K562 (cell line): ENCODE data around the gene DTX1. TPM values are rescaled to one million over a fixed set of nuclear protein-coding genes. Genes with fewer than 3 reads are reported as not detected.

Experiments
- ATAC-seq: fragments of 200-7000 bp; cut with Tn5 transposase; 3 replicates; pipeline ENCODE4 v1.9.1; 2020; ENCODE audit warnings: moderate library complexity
- BruUV-seq: library from RNA; stranded (reverse); fragments of 400-500 nt; replicated peaks from 2 replicates; lab custom pipeline; 2021; lab: Mats Ljungman, UMichigan
- CTCF ChIA-PET: fragments of 300-600 bp; formaldehyde crosslinking; extraction: SDS; loops from one replicate; lab custom pipeline; 2021; ENCODE audit warnings: low intra/inter-chr PET ratio; lab: Yijun Ruan, JAX
- POLR2A ChIA-PET: fragments of 300-600, 350-650 bp; sonication (Branson Sonifier 250); formaldehyde crosslinking; extraction: SDS; loops from one replicate; lab custom pipeline; 2021; ENCODE audit warnings: antibody characterized with exemption, inconsistent platforms; lab: Yijun Ruan, JAX
- DNase-seq, 4 experiments: peaks; one replicate each; pipeline versions ENCODE4 v3.0.0 to v3.0.0-alpha.2; 2011 to 2018; ENCODE audit warnings: low spot score in 3 of 4, mixed read lengths in 3 of 4; ENCODE audit errors: extremely low read depth in 1 of 4
- FAIRE-seq: peaks from 2 replicates; lab custom pipeline; 2011; peaks lifted over from hg19 to GRCh38; lab: Jason Lieb, UNC
- H2AFZ ChIP-seq: 2 replicates; pipeline ENCODE4 v1.6.0; 2011; ENCODE audit warnings: low read depth, low read length, control low read depth, inconsistent platforms
- H3K27ac ChIP-seq: fragments of 200-600 bp; 3 replicates; pipeline ENCODE4 v1.8.0; 2011; ENCODE audit warnings: low read depth, mild to moderate bottlenecking, control low read depth, inconsistent platforms, low read length, moderate library complexity, mixed read lengths; ENCODE audit errors: extremely low read depth
- H3K27me3 ChIP-seq, 2 experiments: fragments of 300-600 bp in 1 of 2; 2 replicates in 1 of 2; 3 replicates in 1 of 2; pipeline versions ENCODE4 v1.6.0 to v1.8.0; 2011; ENCODE audit warnings: inconsistent platforms in 2 of 2, low read length in 2 of 2, mild to moderate bottlenecking in 1 of 2, mixed read lengths in 1 of 2, moderate library complexity in 1 of 2; ENCODE audit not compliant: control insufficient read depth in 2 of 2, insufficient read depth in 2 of 2
- H3K36me3 ChIP-seq: fragments of 300-600 bp; 3 replicates; pipeline ENCODE4 v1.8.0; 2011; ENCODE audit warnings: mild to moderate bottlenecking, low read length, inconsistent platforms; ENCODE audit not compliant: control insufficient read depth, insufficient read depth
- H3K4me1 ChIP-seq, 2 experiments: fragments of 200-600 bp in 1 of 2; replicated peaks in 1 of 2; 2 replicates in 1 of 2; 3 replicates in 1 of 2; pipeline versions ENCODE4 v1.5.1 to v1.8.0; 2011; ENCODE audit warnings: inconsistent platforms in 2 of 2, low read length in 2 of 2, mild to moderate bottlenecking in 1 of 2, mixed read lengths in 1 of 2, moderate library complexity in 1 of 2; ENCODE audit not compliant: control insufficient read depth in 2 of 2, insufficient read depth in 2 of 2
- H3K4me2 ChIP-seq: 2 replicates; pipeline ENCODE4 v1.6.1; 2011; ENCODE audit warnings: low read length, control low read depth, inconsistent platforms, mixed read lengths; ENCODE audit not compliant: insufficient read depth
- H3K4me3 ChIP-seq: fragments of 200-600 bp; sonication (generic), shearing (Covaris generic); 2 replicates; pipeline ENCODE4 v1.5.1; 2016; ENCODE audit warnings: control low read depth, inconsistent platforms
- H3K79me2 ChIP-seq: fragments of 200-600 bp; 3 replicates; pipeline ENCODE4 v1.8.0; 2011; ENCODE audit warnings: low read length, inconsistent platforms; ENCODE audit not compliant: control insufficient read depth, insufficient read depth
- H3K9ac ChIP-seq, 2 experiments: 2 replicates each; pipeline versions ENCODE4 v1.6.0 to v1.6.1; 2011; ENCODE audit warnings: low read depth in 2 of 2, low read length in 2 of 2, control low read depth in 1 of 2, inconsistent platforms in 1 of 2, mild to moderate bottlenecking in 1 of 2, mixed read lengths in 1 of 2; ENCODE audit not compliant: insufficient read depth in 1 of 2
- H3K9me1 ChIP-seq: one replicate; pipeline ENCODE4 v1.6.0; 2011; ENCODE audit warnings: inconsistent platforms, mild to moderate bottlenecking, low read length, moderate library complexity; ENCODE audit not compliant: control insufficient read depth, insufficient read depth
- H3K9me3 ChIP-seq: replicated peaks from 2 replicates; pipeline ENCODE4 v1.5.1; 2011; ENCODE audit warnings: low read depth, low read length, inconsistent platforms; ENCODE audit not compliant: control insufficient read depth, insufficient read depth
- H4K20me1 ChIP-seq: replicated peaks from 2 replicates; pipeline ENCODE4 v1.6.1; 2011; ENCODE audit warnings: low read length, inconsistent platforms, mixed read lengths; ENCODE audit not compliant: control insufficient read depth, insufficient read depth
- CBX5 ChIP-seq: IDR thresholded peaks from 2 replicates; pipeline ENCODE4 v1.6.1; 2014; ENCODE audit warnings: low read depth, borderline replicate concordance
- E2F3 ChIP-seq: fragments of 250-450 bp; sonication (Bioruptor Pico); IDR thresholded peaks from 2 replicates; pipeline ENCODE4 v1.4.0; 2020; ENCODE audit warnings: mild to moderate bottlenecking
- SFPQ ChIP-seq: fragments of 200-400 bp; formaldehyde crosslinking; IDR thresholded peaks from 2 replicates; pipeline ENCODE4 v1.6.1; 2017; ENCODE audit warnings: mild to moderate bottlenecking, low read depth, low read length, moderate library complexity
- SRSF3 ChIP-seq: fragments of 200-400 bp; formaldehyde crosslinking; IDR thresholded peaks from 2 replicates; pipeline ENCODE4 v1.6.1; 2016; ENCODE audit warnings: mild to moderate bottlenecking, low read length, moderate library complexity; ENCODE audit not compliant: insufficient read depth
- THRA ChIP-seq: fragments of 450-650 bp; IDR thresholded peaks from 2 replicates; pipeline ENCODE4 v1.6.1; 2017; ENCODE audit warnings: mild to moderate bottlenecking, moderate library complexity
- TRIM25 ChIP-seq: fragments of 450-650 bp; IDR thresholded peaks from 2 replicates; pipeline ENCODE4 v1.7.0; 2016; ENCODE audit warnings: borderline replicate concordance
- VEZF1 ChIP-seq: fragments of 200-800 bp; sonication (Bioruptor generic); IDR thresholded peaks from 2 replicates; pipeline ENCODE4 v1.6.1; 2017; ENCODE audit warnings: missing genetic modification characterization, missing compliant biosample characterization
- ZNF143 ChIP-seq: sonication (generic); formaldehyde crosslinking; IDR thresholded peaks from 2 replicates; pipeline ENCODE4 v1.9.0; 2022; ENCODE audit warnings: mild to moderate bottlenecking, missing genetic modification reagents
- WGBS: fragments of 100-300 bp; shearing (Covaris generic); methylation state at CpG from one replicate; pipeline ENCODE4 v1.1.6; 2016; ENCODE audit warnings: low coverage, mixed read lengths; ENCODE audit not compliant: insufficient coverage; ENCODE audit errors: missing lambda C conversion rate; 5-methylcytosine and 5-hydroxymethylcytosine counted together
- in situ Hi-C: fragments of 300-500 bp; cut with MboI; formaldehyde crosslinking; loops from 4 replicates; pipeline ENCODE4 v1.15.0; 2018; ENCODE audit warnings: inconsistent platforms, mixed read lengths
- intact Hi-C: fragments of 100-400 bp; cut with micrococcal nuclease; formaldehyde crosslinking; loops from 2 replicates; pipeline ENCODE4 v1.14.2; 2022
- polyA plus RNA-seq, 8 experiments: library from polyadenylated mRNA; depleted of rRNA in 4 of 8; stranded (reverse) in 5 of 8; unstranded in 3 of 8; fragments of >200 nt; fragmentation: Nextera tagmentation in 2 of 8; fragmentation: Illumina TruSeq in 1 of 8; extraction: Ambion mirVana in 2 of 8; extraction: Trizol in 1 of 8; gene quantifications; 2 replicates each; pipeline versions ENCODE4 v1.2.1 to v1.2.3, GENCODE V29; 2011 to 2014; ENCODE audit warnings: inconsistent platforms in 1 of 8, missing spikeins in 1 of 8
- total RNA-seq, 7 experiments: library from RNA; depleted of rRNA in 6 of 7; stranded (reverse); fragments of >200 nt in 6 of 7; fragmentation: Illumina TruSeq in 2 of 7; extraction: Trizol in 2 of 7; gene quantifications; 2 replicates each; pipeline versions ENCODE4 v1.2.1 to v1.2.3, GENCODE V29; 2011 to 2021; ENCODE audit warnings: low replicate concordance in 1 of 7

DTX1 gene
- total and polyA plus RNA-seq, 9 of the 15 experiments (the other 6 are each of a cell fraction or from before 2014, with no cell fraction given), result not detected

- TF ChIP-seq SFPQ, result no peak
- no peak for TF ChIP-seq THRA
- TF ChIP-seq E2F3, result no peak
- no peak for TF ChIP-seq SRSF3
These were observed 59.1 kb downstream of the DTX1 start (continued) for GRCh38 chr12:113115455-113116126.

GRCh38 chr12:113116875-113117274 lies 60.3 kb downstream of the DTX1 start:
- in situ Hi-C loops (no loop called here), intact Hi-C loops (no loop called here)
- 3% methylated on average over 6 of the region's 6 CpGs for WGBS
- no TSS peak for BruUV-seq
- Histone ChIP-seq H3K27ac (no peak overlapping the region), H3K9ac (no peak overlapping the region; a peak in 1 of 4 replicates), H3K36me3 (no peaks in the 10 kb centered on the region), H3K4me2 (peak overlapping the region; percentile 21; the same call in 1 of the 2 replicates), H2AFZ (0 out of 2 replicates have a peak overlapping the region, but pooled peaks have one; percentile 63), H3K79me2 (no peaks in the 10 kb centered on the region), H3K27me3 (peaks cover 30 to 57% of the 10 kb centered on the region in 2 experiments; a peak in 4 of 5 replicates), H3K9me1 (peaks cover 2% of the 10 kb centered on the region), H3K4me3 (no peak overlapping the region), H3K4me1 (peaks cover 0 to 20% of the 10 kb centered on the region in 2 experiments; a peak in 1 of 5 replicates), H3K9me3 (no peaks in the 10 kb centered on the region), H4K20me1 (peaks cover 13% of the 10 kb centered on the region; the same call in 1 of the 2 replicates)
- ATAC-seq, result peak; percentile 79
- CTCF ChIA-PET, result no interaction called here
- POLR2A ChIA-PET, result interaction anchor here (1.0 kb wide), 1 partner anchor 12 kb away, joined by 5 read pairs; no protein-coding TSS in a partner anchor
- TF ChIP-seq VEZF1 (CRISPR knock-in tag), result peak; percentile 51; the same call in 1 of the 2 replicates
- TF ChIP-seq TRIM25, result no peak
- TF ChIP-seq CBX5, result no peak
- TF ChIP-seq ZNF143 (CRISPR knock-in tag), result peak; percentile 67
- no peak for DNase-seq
- FAIRE-seq, result no peak
